ENCODE data around the gene PHF11. TPM values are rescaled to one million over a fixed set of nuclear protein-coding genes. Genes with fewer than 3 reads are reported as not detected.

Gene PHF11
- total and polyA plus RNA-seq, 2 donors (not counting 3 experiments of a cell fraction or from before 2014, with no cell fraction given): 12.9 to 32.4 TPM

- FAIRE-seq: peak; percentile 37
Measured at GRCh38 chr13:49539313-49539712, 43.6 kb downstream of the PHF11 start.

More at GRCh38 chr13:49539313-49539712, 43.6 kb downstream of the PHF11 start:
- no peaks in the 10 kb centered on the region for H4K20me1 ChIP-seq (replicated peaks; ENCODE audit: control insufficient read depth, extremely low read depth, insufficient read depth, low read length)
- no peak overlapping the region for H3K9ac ChIP-seq (replicated peaks; ENCODE audit: extremely low read depth, insufficient read depth, low read length)
- ChIA-PET POLR2A (interaction anchor here (0.6 to 0.9 kb wide), 2 partner anchors 10 to 275 kb away, joined by 4 read pairs; no protein-coding TSS in a partner anchor), CTCF (interaction anchor here (0.6 to 1.4 kb wide), 3 partner anchors 44 to 68 kb away, joined by 3 to 5 read pairs (median 3); partner anchors contain the start of gene PHF11)
- H3K27me3 ChIP-seq (ENCODE audit: control insufficient read depth in 2 of 2, insufficient read depth in 2 of 2, low read length in 2 of 2): no peaks in the 10 kb centered on the region
- H3K36me3 ChIP-seq (ENCODE audit: control insufficient read depth in 2 of 2, extremely low read depth in 1 of 2, insufficient read depth in 2 of 2, low read length in 2 of 2): peaks cover 0 to 4% of the 10 kb centered on the region in 2 experiments
- H3K9me1 ChIP-seq (replicated peaks; ENCODE audit: control insufficient read depth, extremely low read depth, insufficient read depth, low read length): no peaks in the 10 kb centered on the region
- H3K27ac ChIP-seq (ENCODE audit: insufficient read depth, low read depth, low read length): no peak overlapping the region
- BruUV-seq (replicated peaks): no TSS peak
- TF ChIP-seq MAX (IDR thresholded peaks at IDR 0.05; ENCODE audit: insufficient read depth, insufficient read length) (no peak), POLR2AphosphoS5 (IDR thresholded peaks at IDR 0.05; ENCODE audit: insufficient read depth, low read depth, low read length) (no peak), GATA2 (IDR thresholded peaks at IDR 0.05; ENCODE audit: insufficient read depth, insufficient read length, low read depth, low read length) (no peak), EZH2 (IDR thresholded peaks at IDR 0.05; ENCODE audit: borderline replicate concordance, low read depth, low read length, severe bottlenecking) (no peak), FOS (IDR thresholded peaks at IDR 0.05; ENCODE audit: borderline replicate concordance, insufficient read depth, low read length) (no peak), MYC (IDR thresholded peaks at IDR 0.05; ENCODE audit: low read depth, low read length) (no peak), JUN (IDR thresholded peaks at IDR 0.05; ENCODE audit: borderline replicate concordance, insufficient read depth, insufficient read length, low read depth) (no peak), POLR2A (IDR thresholded peaks at IDR 0.05; ENCODE audit: low read depth, low read length) (no peak), CTCF (IDR thresholded peaks at IDR 0.05; ENCODE audit: extremely low read depth in 1 of 2, insufficient read depth in 1 of 2, low read depth in 1 of 2, low read length in 2 of 2) (no peak)
- no peak overlapping the region for H2AFZ ChIP-seq (ENCODE audit: low read depth, low read length)
- no peaks in the 10 kb centered on the region for H3K9me3 ChIP-seq (replicated peaks; ENCODE audit: control insufficient read depth, insufficient read depth, low read length)
- H3K4me1 ChIP-seq (ENCODE audit: control insufficient read depth, extremely low read depth, insufficient read depth, low read length): peaks cover 17% of the 10 kb centered on the region
- no peaks in the 10 kb centered on the region for H3K79me2 ChIP-seq (ENCODE audit: control insufficient read depth, insufficient read depth, low read length)
- H3K4me2 ChIP-seq (ENCODE audit: insufficient read depth, low read length): no peak overlapping the region
- no peak overlapping the region for H3K4me3 ChIP-seq (replicated peaks in 1 of 3; ENCODE audit: insufficient read depth in 1 of 3, low read depth in 1 of 3, low read length in 3 of 3)
- intact Hi-C loops (cut with micrococcal nuclease) (no loop called here), dilution Hi-C loops (cut with MboI; ENCODE audit: extremely low pct_ligation_motif_present, low sequenced_read_pairs) (no loop called here)
- DNase-seq (ENCODE audit: low read depth, low spot score): peak; percentile 46

Measured in endothelial cell of umbilical vein (primary cell).